ENCODE data around the gene PIP5K1B.
"Not testable (repeated sequence)": the region's sequence is repeated elsewhere in the genome, so short reads cannot be mapped to it uniquely, and the experiment has no call there.

PIP5K1B gene

DNA sequence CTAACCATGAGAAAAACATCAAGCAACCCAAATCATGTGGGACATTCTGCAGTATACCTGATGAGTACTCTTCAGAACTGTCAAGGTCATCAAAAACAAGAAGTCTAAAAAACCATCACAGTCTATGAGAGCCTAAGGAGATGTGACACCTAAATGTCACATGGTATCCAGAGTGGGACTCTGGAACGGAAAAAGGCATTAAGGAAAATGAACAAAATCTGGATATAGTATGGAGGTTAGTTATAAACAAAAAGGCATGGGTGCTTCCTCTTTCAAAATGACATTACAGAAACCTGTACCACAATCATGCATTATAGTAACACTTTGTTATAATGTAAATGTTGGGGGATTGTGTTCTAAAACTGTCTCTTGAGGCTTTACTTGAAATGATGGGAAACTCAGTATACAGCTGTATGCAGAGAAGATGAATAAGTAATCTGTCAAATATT is 261.5 kb downstream of the PIP5K1B start:
- DNase-seq, result no peak

DNA sequence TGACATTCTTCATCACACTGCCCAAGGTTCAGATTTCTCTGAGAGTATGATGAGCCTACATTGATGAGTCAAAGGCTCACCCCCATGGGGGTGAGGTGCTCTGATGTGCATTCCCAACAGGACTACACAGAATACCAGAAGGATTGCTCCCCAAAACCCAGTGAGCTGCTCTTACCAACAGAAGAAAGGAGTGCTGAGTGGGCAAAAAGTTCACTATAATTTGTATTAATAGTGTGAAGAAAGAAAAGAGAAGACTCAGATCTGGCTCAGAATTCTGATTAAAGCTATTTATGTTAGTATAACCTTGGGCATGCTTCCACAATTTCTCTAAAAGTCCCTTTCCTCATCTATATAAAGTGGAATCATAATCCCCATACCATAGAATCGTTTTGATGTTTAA is 262.8 kb downstream of the PIP5K1B start:
- DNase-seq, result no peak

DNA sequence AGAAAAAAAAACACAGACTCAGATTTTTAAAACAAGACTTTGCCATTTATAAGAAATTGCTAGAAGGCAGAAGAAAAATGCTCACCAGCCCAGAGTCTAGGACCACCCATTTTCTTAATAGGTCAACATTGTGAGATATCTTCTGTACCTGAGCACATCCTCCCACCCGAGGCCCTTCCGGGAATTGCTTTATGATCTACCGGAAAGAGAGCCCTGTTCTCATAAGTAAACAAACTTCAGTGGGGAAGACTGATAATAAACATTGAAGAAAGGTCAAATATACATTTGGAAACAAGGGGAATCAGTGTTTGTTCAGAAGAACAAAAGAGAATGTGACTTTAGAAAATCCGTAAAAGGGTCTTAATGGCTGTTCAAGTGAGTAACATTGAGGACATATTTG is 264.5 kb downstream of the PIP5K1B start:
- no peak for DNase-seq

DNA sequence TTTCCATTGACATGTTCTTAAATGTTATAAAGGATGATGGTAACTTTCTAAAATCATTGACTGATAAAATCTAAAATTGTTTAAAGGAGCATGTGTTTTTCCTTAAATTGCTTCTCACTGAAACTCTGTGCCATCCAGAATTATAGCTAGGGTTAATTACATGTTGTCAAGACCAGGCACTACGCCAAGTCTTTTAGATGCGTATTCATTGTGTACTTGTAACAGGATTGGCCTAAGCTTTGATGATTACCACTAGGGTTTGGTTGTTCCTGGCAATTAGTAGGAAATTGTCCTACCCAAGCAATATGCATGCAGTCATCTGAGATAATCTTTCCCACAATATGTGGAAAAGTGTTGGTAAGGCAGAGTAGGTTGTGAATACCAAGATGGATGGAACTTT is 265.1 kb downstream of the PIP5K1B start:
- DNase-seq, result no peak

DNA sequence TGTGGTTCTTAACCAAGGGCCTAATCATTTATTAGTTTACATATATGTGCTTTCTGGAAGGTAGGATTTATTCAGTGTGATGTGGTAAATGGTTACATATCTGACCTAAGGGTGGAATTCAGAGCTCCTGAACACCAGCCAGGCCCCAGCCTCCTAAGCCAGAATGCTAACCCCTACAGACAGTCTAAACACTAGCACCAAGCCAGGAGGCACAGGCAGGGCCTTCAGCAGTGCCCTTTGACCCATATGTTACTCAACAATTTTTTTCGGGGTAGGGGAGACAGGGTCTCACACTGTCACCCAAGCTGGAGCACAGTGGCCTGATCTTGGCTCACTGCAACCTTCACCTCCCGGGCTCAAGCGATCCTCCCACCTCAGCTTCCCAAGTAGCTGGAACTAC is 268.6 kb downstream of the PIP5K1B start:
- no peak for DNase-seq

DNA sequence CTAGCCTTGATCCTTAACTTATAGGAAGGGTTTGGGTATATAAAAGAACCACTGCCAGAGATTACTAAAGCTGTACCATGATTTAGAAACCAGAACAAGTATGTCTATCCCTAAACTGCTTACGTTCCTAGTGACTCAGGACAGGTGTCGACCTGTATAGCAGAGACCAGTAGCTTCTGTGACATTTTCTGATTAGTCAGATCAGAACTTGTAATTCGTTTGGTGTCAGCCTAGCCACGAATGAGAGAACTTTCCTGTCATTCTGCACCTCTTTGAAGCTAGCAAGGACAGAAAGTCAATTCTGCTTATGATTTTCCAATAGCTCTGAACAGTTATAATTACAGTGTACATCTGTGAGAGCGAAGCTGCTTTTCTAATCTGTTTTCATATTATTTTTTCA is 269.4 kb downstream of the PIP5K1B start:
- DNase-seq, result no peak

DNA sequence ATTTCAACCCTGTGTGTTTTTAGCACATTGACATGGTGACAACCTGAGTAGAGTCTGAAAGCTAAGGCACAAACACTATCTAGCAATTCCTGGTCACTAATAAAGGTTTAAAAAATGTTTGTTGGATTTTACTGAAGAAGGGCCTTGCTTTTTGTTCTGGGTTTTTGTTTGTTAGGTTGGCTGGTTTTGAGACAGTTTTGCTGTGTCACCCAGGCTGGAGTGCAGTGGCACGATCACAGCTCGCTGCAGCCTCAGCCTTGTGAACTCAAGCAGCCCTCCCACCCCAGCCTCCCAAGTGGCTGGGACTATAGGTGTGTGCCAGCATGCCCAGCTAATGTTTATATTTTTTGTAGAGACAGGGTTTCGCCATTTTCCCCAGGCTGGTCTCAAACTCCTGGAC is 269.9 kb downstream of the PIP5K1B start:
- DNase-seq, result no peak

DNA sequence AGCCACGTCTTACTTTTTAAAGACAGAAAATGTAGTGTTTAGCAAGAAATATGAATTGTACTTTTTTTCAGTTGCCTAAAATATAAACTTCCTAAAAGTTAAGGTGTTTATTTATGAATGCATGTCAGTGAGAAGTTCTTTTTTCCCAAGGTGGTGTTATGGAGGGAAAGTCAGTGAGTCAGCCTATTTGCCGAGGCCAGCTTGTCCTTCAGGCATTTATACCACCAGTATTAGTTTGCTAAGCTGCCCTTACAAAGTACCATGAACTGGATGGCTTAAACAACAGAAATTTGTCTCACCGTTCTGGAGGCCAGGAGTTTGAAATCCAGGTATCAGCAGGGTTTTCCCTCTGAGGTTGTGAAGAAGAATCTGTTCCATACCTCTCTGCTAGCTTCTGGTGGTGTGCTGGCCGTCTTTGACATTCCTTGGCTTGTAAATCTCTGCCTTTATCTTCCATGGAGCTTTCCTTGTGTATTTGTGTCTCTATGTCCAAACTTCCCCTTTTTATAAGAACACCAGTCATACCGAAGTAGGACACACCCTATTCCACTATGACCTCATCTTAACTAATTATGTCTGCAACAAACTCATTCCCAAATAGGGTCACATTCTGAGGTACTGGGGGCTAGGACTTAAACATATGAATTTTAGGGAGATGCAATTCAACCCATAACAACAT is 270.5 kb downstream of the PIP5K1B start:
- DNase-seq, result no peak

DNA sequence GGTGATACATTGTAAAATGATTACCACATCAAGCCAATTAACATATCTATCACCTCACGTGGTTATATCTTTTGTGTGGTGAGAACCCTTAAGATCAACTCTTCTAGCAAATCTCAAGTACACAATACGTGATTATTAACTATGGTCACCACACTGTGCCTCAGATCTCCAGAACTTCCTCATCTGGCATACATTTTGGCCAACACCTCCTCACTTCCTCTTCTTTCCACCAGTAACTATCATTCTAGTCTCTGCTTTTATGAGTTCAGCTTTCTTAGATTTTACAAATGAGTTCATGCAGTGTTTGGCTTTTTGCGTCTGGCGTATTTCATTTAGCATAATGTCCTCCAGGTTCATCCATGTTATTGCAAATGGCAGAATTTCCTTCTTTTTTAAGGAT is 273.0 kb downstream of the PIP5K1B start:
- DNase-seq, result no peak

DNA sequence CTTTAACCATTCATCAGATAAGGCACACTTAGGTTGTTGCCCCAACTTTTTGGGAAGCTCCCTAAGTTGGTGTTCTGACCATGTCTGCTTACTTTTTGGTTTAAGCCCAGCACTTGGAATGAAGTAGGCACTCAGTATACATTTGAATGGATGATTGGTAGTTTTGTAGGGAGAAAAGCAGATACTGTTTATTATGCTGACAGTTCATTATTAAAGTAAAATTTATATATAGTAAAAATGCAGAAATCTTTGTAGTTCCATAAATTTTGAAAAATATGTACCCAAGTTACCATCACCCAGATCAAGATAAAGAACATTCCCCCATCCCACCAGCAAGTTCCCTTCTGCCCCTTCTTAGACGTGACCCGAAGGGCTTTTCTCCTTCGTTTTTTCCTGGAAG is 273.5 kb downstream of the PIP5K1B start:
- DNase-seq, result no peak

DNA sequence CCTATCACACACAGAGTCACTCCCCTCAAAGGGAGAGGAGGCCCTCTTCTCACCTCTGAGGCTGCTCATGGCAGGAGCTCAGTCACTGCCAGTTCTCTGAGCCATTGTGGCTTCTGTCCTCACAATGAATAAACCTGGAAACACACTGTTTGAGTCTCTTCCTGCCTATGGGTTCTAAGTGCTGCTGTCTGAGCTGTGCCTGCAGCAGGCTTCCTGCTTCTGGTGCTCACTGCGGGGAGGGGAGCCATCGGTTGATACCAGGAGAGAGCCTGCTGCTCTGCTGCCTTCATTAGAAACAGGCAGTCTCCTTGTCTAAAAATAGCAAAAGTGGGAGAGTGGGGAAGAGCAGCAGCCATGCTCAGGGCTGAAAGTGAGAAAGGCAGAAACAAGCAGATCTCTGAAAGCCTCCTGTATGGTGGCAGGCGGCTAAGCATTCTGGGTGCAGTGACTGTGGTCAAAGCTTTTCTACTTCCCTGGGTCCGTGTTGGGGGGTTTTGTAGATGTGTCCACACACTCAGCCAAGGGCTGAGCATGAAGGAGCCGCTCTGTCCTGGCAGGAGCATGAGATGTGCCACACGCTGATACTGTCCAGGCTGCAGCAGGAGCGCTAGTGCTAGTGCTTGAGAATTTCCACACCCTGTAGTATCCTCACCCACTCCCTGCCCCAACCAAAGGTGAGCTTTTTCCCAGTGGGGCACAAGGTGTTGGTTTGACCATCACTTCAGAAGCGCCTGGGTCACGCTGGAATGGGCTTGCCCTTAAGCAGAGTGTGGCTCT is 274.7 kb downstream of the PIP5K1B start:
- DNase-seq, result no peak

DNA sequence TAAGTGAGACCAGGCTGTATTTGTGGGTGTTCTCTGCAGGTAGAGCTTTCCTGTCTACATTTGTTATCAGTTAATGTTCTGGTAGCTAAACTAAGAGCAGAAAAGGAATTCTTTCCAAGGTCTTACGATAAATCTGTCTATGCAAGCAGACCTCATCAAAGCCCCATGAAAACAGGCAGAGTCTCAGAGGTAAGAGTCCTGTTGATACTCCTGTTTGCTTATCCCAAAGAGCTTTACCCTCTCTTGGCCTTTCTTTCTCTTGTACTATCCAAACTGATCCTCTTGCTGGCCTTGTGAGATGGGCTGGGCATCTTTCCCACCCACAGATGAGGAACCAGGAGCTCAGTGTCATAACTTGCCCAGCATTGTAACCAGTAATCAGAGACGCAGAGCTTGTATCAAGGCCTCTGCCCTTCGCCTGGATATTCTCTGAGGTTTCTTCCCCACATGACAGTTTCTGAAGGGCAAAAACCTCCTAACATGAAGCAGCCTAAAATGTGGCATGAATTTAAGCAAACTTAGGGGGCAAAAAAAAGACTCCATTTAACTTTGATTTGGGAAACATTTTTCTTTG is 275.4 kb downstream of the PIP5K1B start:
- no peak for DNase-seq

DNA sequence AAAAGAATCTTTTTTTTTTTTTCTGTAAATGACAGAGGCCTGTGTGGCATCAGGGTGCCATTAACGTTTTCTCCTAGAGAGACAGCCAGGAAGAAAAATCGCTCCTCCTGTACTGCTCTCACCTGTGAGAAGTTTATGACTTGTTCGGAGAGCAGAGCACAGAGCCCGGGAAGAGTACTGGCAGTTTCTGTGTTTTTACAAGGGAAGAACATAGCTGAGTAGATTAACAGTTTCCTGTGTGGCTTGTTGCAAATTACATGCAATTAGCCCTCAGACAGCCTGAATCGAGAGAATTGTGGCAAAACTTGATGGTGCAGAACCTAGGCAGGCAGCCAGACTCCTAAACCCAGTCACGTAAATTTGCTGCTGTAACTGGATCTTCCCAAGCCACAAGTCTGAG is 276.7 kb downstream of the PIP5K1B start:
- no peak for DNase-seq

DNA sequence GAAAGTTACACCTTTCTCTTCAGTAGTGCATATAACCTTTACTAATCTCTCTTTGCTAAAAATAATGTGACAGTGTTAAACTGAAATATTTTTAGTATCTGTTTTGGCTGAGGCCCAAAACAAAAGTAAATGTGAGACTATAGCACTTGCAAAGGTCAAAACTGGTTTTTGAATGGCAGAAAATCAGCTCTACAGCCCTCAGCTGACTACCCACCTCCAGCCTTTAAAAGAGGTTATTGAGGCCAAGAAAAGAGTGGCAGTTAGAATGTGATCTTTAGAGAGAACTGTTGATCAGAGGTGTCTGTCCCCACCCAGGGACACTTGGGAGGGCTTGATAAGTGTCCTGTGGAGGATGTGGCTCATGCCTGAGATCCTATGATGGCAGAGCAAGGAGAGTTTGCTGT is 278.0 kb downstream of the PIP5K1B start:
- DNase-seq, result no peak

DNA sequence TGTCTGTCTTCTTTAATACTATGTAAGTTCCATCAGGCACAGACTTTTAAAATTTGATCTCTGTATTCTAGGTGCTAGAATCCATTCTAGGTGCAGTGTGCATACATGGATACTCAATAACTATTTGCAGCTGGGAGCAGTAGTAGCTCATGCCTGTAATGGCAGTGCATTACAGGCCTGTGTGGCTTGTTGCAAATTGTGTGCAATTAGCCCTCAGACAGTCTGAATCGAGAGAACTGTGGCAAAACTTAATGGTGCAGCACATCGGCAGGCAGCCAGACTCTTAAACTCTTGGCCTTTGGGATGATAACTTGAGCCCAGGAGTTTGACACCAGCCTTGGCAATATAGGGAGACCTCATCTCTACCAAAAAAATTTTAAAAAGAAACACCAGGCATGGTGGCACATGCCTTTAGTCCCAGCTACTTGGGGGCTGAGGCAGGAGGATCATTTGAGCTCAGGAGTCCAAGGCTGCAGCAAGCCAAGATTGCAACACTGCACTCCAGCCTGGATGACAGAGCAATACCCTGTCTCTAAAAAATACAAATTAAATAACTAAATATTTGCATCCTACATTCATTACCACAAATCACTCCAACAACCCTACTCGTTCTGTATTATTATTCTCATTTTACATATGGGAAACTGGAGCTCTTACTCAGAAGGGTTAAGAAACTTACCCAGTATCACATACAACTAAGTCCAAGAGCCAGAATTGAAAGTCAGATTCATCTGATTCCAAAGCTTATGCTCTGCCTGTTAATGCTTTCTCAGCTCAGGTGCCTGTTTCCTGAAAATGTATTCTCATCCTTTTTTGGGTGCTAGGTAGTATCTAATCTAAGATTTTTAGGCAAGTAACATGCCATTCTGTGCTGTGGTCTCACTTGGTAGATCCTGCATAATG is 278.7 kb downstream of the PIP5K1B start:
- DNase-seq, result no peak

DNA sequence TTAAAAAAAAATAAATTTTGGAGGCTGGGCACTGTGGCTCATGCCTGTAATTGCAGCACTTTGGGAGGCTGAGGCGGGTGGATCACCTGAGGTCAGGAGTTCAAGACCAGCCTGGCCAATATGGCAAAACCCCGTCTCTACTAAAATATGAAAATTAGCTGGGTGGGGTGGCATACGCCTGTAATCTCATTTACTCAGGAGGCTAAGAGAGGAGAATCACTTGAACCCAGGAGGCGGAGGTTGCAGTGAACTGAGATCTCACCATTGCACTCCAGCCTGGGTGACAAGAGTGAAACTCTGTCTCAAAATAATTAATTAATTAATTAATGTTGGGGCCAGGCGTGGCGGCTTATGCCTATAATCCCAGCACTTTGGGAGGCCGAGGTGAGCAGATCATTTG is 281.9 kb downstream of the PIP5K1B start:
- DNase-seq, result not testable (repeated sequence)

DNA sequence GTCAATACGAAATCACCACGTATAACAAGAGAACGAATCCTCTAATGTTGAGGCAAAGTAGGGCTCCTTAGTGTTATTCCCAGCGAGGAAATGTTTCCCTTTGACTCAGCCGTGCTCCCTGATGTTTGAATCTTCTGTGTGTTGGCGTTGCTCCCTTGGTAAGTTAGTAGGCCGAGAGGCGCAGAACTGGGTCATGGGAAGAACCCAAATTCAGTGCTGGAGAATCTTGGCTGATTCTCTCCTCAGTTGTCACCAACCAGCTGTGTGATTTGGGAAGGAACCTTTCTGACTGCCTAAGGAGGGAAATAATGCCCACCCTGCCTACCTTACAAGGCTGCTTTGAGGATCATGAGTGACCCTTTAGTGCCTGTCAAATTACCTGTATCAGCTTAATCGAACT is 286.4 kb downstream of the PIP5K1B start:
- DNase-seq, result no peak

DNA sequence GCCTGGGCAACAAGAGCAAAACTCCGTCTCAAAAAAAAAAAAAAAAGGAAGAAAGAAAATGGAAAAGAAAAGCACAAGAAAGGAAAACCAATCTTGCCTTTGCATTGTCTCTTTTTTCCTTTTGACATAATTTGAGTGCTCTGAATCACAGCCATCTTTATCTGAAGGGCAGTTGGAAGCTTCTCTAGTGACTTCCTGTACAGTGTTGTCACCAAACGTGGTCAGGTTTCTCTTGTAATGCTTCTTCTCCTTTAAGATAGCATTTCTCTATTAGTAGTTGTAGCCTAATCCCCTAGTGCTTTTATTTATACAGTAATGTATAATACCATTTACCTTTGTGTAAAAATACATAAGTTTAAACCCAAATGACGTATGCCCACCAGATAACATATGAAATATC is 290.7 kb downstream of the PIP5K1B start:
- DNase-seq, result no peak

DNA sequence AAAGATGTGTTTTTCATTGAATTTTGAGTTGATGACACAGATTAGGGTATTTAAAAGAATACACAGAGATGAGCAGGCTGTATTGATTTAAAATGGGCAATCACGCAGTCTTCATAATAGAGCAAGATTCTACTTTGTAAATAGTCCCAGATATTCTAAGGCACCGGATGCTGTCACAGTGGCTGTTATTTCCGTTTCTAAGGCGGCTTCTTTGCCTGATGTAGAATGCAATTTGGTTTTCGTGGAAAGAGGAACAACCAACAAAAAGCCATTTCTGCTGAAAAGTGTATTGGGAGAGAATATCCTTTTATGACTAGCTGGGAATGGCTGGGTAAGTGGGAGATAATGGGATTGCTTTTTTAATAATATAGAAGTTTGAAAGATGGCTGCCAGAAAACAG is 291.4 kb downstream of the PIP5K1B start:
- DNase-seq, result no peak

DNA sequence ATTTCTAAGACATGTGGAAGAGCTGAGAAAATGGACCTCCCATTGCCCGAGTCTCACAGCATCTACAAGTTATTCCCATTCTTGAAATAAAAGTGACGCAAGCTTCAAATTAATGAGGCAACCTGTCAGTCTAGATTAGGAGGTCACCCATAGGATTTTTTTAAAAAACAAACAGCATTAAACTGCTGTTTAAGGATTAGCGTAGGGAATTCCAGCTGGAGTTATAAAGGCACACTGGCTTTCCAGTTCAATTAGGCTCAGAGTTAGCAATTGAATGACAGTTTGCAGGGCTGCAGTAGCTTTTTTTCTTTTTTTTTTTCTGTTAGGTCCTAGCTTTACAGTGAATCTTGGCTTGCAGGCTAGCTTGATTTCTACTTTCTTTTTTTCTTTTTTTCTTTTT is 292.6 kb downstream of the PIP5K1B start:
- DNase-seq, result no peak

DNA sequence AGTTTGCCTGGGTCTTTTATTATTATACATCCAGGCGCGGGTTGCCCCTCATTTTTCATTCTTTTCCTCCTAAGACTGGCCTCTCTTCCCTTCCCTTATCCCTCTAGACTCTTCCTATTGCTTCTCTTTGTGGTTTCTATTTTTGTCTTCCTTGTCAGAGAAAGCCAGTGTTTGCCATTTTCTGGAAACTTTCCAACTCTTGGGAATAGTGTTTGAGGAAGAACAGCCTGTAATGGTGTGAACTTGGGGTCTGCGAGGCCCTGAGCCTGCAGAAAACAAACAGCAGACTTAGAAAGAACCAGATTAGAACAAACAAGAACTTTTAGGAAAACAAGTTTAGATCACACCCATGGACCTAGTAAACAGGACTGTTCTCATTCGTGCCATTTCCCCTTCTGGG is 293.3 kb downstream of the PIP5K1B start:
- no peak for DNase-seq

DNA sequence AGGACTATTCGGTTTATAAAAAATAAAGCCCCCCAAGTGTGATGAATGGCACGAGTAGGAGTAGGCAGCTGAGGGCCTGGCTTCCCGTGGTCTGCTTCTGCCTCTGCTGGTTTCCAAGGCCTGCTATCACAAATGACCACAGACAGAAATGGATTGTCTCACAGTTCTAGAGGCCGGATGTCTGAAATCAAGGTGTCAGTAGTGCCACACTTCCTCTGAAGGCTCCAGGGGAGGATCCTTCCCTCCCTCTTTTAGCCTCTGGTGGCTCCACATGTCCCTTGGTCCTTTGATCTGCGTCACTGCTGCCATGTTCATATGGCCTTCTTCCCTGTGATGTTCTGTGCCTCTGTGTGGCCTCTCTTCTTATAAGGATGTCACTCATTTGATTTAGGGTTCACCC is 293.8 kb downstream of the PIP5K1B start:
- DNase-seq, result no peak

DNA sequence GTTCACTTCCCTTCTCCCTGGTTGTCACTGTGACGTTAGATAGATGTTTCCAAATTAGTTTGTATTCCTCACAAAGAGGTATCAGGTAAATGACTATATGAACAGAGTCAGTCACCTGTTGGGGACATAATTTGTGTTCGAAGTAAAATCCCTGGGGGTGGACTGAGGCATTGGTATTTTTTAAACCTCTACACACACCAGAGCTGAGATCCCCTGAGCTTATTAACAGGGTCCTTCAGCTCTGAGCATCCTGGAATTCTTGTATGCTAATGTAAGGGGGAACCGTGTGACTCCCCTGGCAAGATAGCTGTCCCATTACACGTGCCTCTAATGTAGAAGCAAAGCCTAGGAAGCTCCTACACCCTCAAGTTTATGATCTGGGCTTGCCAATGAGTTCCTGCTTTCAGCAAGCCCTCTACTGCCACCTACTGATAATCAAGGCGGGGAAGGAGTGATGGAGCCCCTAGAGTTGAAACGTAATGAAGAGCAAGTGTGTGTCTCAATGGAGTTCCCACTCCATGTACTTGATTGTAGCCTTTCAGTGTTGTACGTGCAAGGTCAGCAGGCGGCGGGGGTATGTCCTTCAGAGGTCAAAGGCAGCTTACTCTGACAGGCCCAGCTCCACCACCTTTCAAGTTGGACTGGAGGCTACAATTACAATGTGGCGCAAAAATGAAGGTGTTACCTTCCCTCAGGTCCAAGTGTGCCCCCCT is 294.5 kb downstream of the PIP5K1B start:
- DNase-seq, result peak; percentile 48
